ENCODE data around the gene KCNC4.

Gene KCNC4

GRCh38 chr1:110212169-110213142 is 2.3 kb downstream of the KCNC4 start:
- DNase-seq = no peak

GRCh38 chr1:110213143-110213540 is 3.0 kb downstream of the KCNC4 start:
- no peak for DNase-seq

- DNase-seq = no peak
Observed at GRCh38 chr1:110214454-110215404, 4.6 kb downstream of the KCNC4 start.

GRCh38 chr1:110215621-110216515 is 5.8 kb downstream of the KCNC4 start:
- no peak for DNase-seq

GRCh38 chr1:110216844-110217444 is 6.8 kb downstream of the KCNC4 start:
- no peak for DNase-seq

- DNase-seq = no peak
Observed at GRCh38 chr1:110218137-110218536, 8.0 kb downstream of the KCNC4 start.

- no peak for DNase-seq
Observed at GRCh38 chr1:110218739-110219138, 8.6 kb downstream of the KCNC4 start.

GRCh38 chr1:110220324-110220723 is 10.2 kb downstream of the KCNC4 start:
- DNase-seq = no peak

- DNase-seq = no peak
Observed at GRCh38 chr1:110221119-110221518, 11.0 kb downstream of the KCNC4 start.

- DNase-seq = no peak
Observed at GRCh38 chr1:110223127-110223526, 13.0 kb downstream of the KCNC4 start.

GRCh38 chr1:110223581-110223980 is 13.5 kb downstream of the KCNC4 start:
- no peak for DNase-seq

GRCh38 chr1:110224240-110224995 is 14.3 kb downstream of the KCNC4 start:
- no peak for DNase-seq

- no peak for DNase-seq
Observed at GRCh38 chr1:110225212-110225611, 15.1 kb downstream of the KCNC4 start.

- DNase-seq = no peak
Observed at GRCh38 chr1:110225756-110226404, 15.8 kb downstream of the KCNC4 start.

GRCh38 chr1:110227774-110228173 is 17.7 kb downstream of the KCNC4 start:
- no peak for DNase-seq

- no peak for DNase-seq
Observed at GRCh38 chr1:110228381-110228780, 18.3 kb downstream of the KCNC4 start.

GRCh38 chr1:110228869-110229268 is 18.8 kb downstream of the KCNC4 start:
- no peak for DNase-seq

- DNase-seq = no peak
Observed at GRCh38 chr1:110229348-110230001, 19.4 kb downstream of the KCNC4 start.

- DNase-seq = no peak
Observed at GRCh38 chr1:110230381-110231199, 20.5 kb downstream of the KCNC4 start.

Measured in left hindlimb (tissue), 1 donor.